NCI-H748 treated with DMSO at 0.1 percent for 48 hours (cell line): ENCODE results near the gene DDX1.
"Not testable (repeated sequence)": the region's sequence is repeated elsewhere in the genome, so short reads cannot be mapped to it uniquely, and the experiment has no call there.

Source experiments
- DNase-seq: peaks from one replicate; lab custom pipeline; 2025; lab: John Stamatoyannopoulos, UW

DDX1 gene

GRCh38 chr2:15595342-15595905, 3.8 kb downstream of the DDX1 start:
- no peak for DNase-seq

GRCh38 chr2:15595936-15596335, 4.3 kb downstream of the DDX1 start:
- DNase-seq = no peak

GRCh38 chr2:15596350-15596749, 4.7 kb downstream of the DDX1 start:
- DNase-seq = no peak

GRCh38 chr2:15596968-15597367, 5.3 kb downstream of the DDX1 start:
- DNase-seq = no peak

- no peak for DNase-seq
Observed at GRCh38 chr2:15599994-15600393, 8.3 kb downstream of the DDX1 start.

- no peak for DNase-seq
Observed at GRCh38 chr2:15601681-15602080, 10.0 kb downstream of the DDX1 start.

GRCh38 chr2:15602393-15602792, 10.7 kb downstream of the DDX1 start:
- no peak for DNase-seq

- DNase-seq = no peak
Observed at GRCh38 chr2:15603044-15603765, 11.5 kb downstream of the DDX1 start.

- no peak for DNase-seq
Observed at GRCh38 chr2:15603948-15604347, 12.3 kb downstream of the DDX1 start.

- DNase-seq = no peak
Observed at GRCh38 chr2:15605721-15606120, 14.1 kb downstream of the DDX1 start.

GRCh38 chr2:15606481-15607441, 15.1 kb downstream of the DDX1 start:
- no peak for DNase-seq

- DNase-seq = no peak
Observed at GRCh38 chr2:15607709-15608391, 16.2 kb downstream of the DDX1 start.

GRCh38 chr2:15608392-15608761, 16.7 kb downstream of the DDX1 start:
- DNase-seq = no peak

- no peak for DNase-seq
Observed at GRCh38 chr2:15609341-15610042, 17.8 kb downstream of the DDX1 start.

- no peak for DNase-seq
Observed at GRCh38 chr2:15610430-15610952, 18.8 kb downstream of the DDX1 start.

- not testable (repeated sequence) for DNase-seq
Observed at GRCh38 chr2:15612101-15612500, 20.4 kb downstream of the DDX1 start.

- DNase-seq = no peak
Observed at GRCh38 chr2:15613736-15614429, 22.2 kb downstream of the DDX1 start.

- DNase-seq = no peak
Observed at GRCh38 chr2:15614545-15615300, 23.1 kb downstream of the DDX1 start.

- DNase-seq = no peak
Observed at GRCh38 chr2:15615301-15615920, 23.7 kb downstream of the DDX1 start.

GRCh38 chr2:15616429-15616828, 24.8 kb downstream of the DDX1 start:
- DNase-seq = no peak
